ENCODE measurements around the gene ATP2B2. TPM values are rescaled to one million over a fixed set of nuclear protein-coding genes. Genes with fewer than 3 reads are reported as not detected.
A peak's percentile ranks its signal among the peaks of the same experiment; 100 is the strongest.

ATP2B2 gene
- total RNA-seq, 1 donor from 2014 or later: not detected

DNA sequence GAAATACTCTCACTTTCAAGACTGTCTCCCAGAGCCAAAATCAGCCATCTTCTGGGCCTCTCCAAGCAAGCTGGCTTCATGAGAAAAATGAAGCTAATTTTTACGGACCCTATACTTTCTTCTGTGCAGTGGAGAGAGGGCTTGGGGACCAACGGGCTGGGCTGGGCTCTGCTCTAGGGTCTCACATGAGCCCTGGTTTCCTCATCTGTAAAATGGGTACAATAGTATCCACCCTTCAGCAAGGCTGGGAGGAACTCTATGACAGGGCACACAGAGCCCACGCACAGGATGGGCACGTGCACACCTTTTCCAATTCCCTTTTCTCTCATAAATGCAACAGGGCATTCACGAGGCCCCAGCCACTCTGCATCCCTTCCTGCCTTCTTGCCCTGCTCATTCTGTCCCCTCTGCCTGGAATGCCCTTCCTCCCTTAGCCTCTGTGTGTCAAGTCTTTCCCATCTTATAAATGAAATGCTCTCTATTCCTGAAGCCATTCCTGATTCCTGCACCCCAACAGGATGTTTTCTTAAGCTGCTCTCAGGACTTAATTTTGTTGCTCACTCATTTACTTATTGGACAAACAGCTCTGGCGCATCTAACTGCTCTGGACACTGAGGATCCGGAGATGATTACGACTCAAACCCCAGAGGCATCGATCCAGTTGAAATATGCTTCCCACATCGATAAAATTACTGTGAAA is 151.6 kb downstream of the ATP2B2 start:
- H2AFZ ChIP-seq (replicated peaks): no peak overlapping the region
- DNase-seq (ENCODE audit: low spot score): no peak
- no peaks in the 10 kb centered on the region for H3K9me3 ChIP-seq (ENCODE audit: low read depth)
- Mint-ChIP-seq H3K27me3 (ENCODE audit: insufficient read depth, low read depth) (peaks cover 15% of the 10 kb centered on the region), H3K4me3 (no peak overlapping the region), H3K4me1 (peaks cover 11% of the 10 kb centered on the region), H3K27ac (no peak overlapping the region), H3K36me3 (no peaks in the 10 kb centered on the region), H3K9me3 (no peaks in the 10 kb centered on the region)
- no peak overlapping the region for H3K27ac ChIP-seq
- no peaks in the 10 kb centered on the region for H4K20me1 ChIP-seq (ENCODE audit: low read depth)
- H3K4me3 ChIP-seq: no peak overlapping the region
- H3K79me2 ChIP-seq (ENCODE audit: low read depth): no peaks in the 10 kb centered on the region
- no peaks in the 10 kb centered on the region for H3F3A ChIP-seq (ENCODE audit: low read depth)
- H3K36me3 ChIP-seq: no peaks in the 10 kb centered on the region
- H3K27me3 ChIP-seq: no peaks in the 10 kb centered on the region
- no peaks in the 10 kb centered on the region for H3K4me1 ChIP-seq
- TF ChIP-seq EZH2phosphoT487 (IDR thresholded peaks at IDR 0.05): no peak
- TF ChIP-seq EZH2 (IDR thresholded peaks at IDR 0.05): no peak
- TF ChIP-seq, protein P1, sequence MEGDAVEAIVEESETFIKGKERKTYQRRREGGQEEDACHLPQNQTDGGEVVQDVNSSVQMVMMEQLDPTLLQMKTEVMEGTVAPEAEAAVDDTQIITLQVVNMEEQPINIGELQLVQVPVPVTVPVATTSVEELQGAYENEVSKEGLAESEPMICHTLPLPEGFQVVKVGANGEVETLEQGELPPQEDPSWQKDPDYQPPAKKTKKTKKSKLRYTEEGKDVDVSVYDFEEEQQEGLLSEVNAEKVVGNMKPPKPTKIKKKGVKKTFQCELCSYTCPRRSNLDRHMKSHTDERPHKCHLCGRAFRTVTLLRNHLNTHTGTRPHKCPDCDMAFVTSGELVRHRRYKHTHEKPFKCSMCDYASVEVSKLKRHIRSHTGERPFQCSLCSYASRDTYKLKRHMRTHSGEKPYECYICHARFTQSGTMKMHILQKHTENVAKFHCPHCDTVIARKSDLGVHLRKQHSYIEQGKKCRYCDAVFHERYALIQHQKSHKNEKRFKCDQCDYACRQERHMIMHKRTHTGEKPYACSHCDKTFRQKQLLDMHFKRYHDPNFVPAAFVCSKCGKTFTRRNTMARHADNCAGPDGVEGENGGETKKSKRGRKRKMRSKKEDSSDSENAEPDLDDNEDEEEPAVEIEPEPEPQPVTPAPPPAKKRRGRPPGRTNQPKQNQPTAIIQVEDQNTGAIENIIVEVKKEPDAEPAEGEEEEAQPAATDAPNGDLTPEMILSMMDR (IDR thresholded peaks at IDR 0.05): no peak
- no peak overlapping the region for H3K4me2 ChIP-seq
- H3K9ac ChIP-seq: no peak overlapping the region

DNA sequence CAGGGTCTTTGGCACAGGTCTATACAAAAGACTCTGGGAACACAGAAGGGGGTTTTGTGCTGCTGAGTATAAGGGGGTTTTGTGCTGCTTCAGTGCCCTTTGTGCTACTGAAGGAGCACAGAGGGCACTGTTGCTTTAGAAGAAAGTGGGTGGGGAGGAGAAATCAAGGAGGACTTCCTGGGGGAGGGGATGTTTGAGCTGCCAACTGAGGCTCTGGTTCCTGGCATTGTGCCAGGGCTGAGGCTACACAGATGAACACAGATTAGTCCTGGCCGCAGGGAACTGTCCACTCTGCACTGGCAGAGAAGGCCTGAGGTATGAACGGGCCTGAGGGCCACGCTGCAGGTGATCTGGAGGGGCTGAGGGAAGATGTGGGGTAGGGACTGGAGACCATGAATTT is 152.2 kb downstream of the ATP2B2 start:
- H3K4me3 Mint-ChIP-seq: no peak overlapping the region

DNA sequence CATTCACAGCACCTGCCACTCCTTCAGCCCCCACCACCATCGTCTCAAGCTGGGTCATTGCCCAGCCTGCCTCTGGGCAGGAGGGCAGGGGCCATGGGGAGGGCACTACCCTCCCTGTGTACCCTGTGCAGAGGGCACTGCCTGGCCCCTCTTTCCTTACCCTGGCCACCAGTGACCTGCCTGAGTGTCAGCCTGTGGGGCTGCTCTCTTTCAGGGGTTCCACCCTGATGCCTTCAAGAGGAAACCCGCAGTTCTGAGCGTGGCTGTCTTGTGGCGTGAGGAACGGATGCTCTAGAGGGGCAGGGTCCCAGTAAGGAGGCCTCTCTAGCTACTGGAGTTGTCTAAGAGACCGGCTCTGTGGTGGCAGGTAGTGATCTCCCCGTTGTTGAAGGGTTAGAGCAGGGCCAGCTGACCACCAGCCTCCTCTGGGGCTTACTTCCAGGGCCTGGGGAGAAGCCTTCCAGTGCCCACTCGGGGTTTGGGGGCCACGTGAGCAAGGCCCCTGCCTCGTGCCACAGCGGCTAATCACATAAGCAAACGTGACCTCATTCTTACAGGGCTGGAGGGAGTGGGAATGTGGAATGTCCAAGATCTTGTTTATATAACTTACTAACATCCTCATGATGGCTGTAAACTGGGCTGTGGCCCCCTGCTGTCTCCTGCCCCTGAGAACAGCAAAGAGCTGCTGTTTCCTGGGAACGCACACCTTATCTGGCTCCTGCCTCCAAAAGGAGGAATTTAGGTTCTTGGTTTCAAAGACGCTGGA is 153.1 kb downstream of the ATP2B2 start:
- Mint-ChIP-seq H3K4me1 (peaks cover 11% of the 10 kb centered on the region), H3K27ac (no peak overlapping the region), H3K27me3 (ENCODE audit: insufficient read depth, low read depth) (peaks cover 11% of the 10 kb centered on the region), H3K9me3 (peaks cover 2% of the 10 kb centered on the region), H3K36me3 (no peaks in the 10 kb centered on the region), H3K4me3 (no peak overlapping the region)
- TF ChIP-seq EZH2 (IDR thresholded peaks at IDR 0.05): no peak
- TF ChIP-seq, protein P1 (IDR thresholded peaks at IDR 0.05): no peak
- TF ChIP-seq EZH2phosphoT487 (IDR thresholded peaks at IDR 0.05): no peak
- no peak overlapping the region for H3K27ac ChIP-seq
- no peaks in the 10 kb centered on the region for H4K20me1 ChIP-seq (ENCODE audit: low read depth)
- no peaks in the 10 kb centered on the region for H3K79me2 ChIP-seq (ENCODE audit: low read depth)
- no peak for DNase-seq (ENCODE audit: low spot score)
- no peak overlapping the region for H3K9ac ChIP-seq
- no peak overlapping the region for H2AFZ ChIP-seq (replicated peaks)
- H3K4me3 ChIP-seq: no peak overlapping the region
- H3K27me3 ChIP-seq: no peaks in the 10 kb centered on the region
- H3K9me3 ChIP-seq (ENCODE audit: low read depth): no peaks in the 10 kb centered on the region
- H3K4me1 ChIP-seq: no peaks in the 10 kb centered on the region
- no peaks in the 10 kb centered on the region for H3F3A ChIP-seq (ENCODE audit: low read depth)
- no peak overlapping the region for H3K4me2 ChIP-seq
- no peaks in the 10 kb centered on the region for H3K36me3 ChIP-seq

More for the DNA sequence above, 152.2 kb downstream of the ATP2B2 start:
- H3K36me3 Mint-ChIP-seq: no peaks in the 10 kb centered on the region
- H3K9me3 Mint-ChIP-seq: no peaks in the 10 kb centered on the region
- H3F3A ChIP-seq (ENCODE audit: low read depth): no peaks in the 10 kb centered on the region
- no peaks in the 10 kb centered on the region for H3K27me3 ChIP-seq
- peak overlapping the region; percentile 50 for H3K27ac Mint-ChIP-seq
- no peaks in the 10 kb centered on the region for H4K20me1 ChIP-seq (ENCODE audit: low read depth)
- peaks cover 11% of the 10 kb centered on the region for H3K4me1 Mint-ChIP-seq
- H3K4me1 ChIP-seq: no peaks in the 10 kb centered on the region
- H3K4me3 ChIP-seq: no peak overlapping the region
- no peak overlapping the region for H3K9ac ChIP-seq
- DNase-seq (ENCODE audit: low spot score): peak; percentile 27
- no peak overlapping the region for H3K4me2 ChIP-seq
- H2AFZ ChIP-seq (replicated peaks): no peak overlapping the region
- no peaks in the 10 kb centered on the region for H3K36me3 ChIP-seq
- H3K9me3 ChIP-seq (ENCODE audit: low read depth): no peaks in the 10 kb centered on the region
- no peak overlapping the region for H3K27ac ChIP-seq
- H3K79me2 ChIP-seq (ENCODE audit: low read depth): no peaks in the 10 kb centered on the region
- TF ChIP-seq, protein P1 (IDR thresholded peaks at IDR 0.05): no peak
- TF ChIP-seq EZH2 (IDR thresholded peaks at IDR 0.05) (no peak), EZH2phosphoT487 (IDR thresholded peaks at IDR 0.05) (no peak)
- H3K27me3 Mint-ChIP-seq (ENCODE audit: insufficient read depth, low read depth): peaks cover 15% of the 10 kb centered on the region
